ENCODE results near the gene RRN3.

DNA sequence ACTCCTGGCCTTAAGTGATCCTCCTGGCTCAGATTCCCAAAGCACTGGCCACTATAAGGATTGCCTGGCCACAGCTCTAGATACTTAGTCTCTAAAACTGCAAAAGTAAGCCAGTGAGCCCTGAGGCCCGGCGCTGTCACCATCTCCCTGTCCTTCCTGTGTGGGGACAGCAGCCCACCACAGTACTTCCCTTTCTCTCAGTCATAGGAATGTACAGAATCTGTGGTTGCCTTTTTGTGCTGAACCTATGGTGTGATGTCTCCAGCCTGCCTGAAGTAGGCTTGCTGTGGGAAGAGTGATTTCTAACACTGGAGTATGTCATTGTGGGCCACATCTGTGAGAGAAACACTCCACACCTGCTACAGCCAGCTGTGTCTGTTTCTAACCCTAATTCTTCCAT, 62.9 kb downstream of the RRN3 start:
- TF ChIP-seq, protein P1, sequence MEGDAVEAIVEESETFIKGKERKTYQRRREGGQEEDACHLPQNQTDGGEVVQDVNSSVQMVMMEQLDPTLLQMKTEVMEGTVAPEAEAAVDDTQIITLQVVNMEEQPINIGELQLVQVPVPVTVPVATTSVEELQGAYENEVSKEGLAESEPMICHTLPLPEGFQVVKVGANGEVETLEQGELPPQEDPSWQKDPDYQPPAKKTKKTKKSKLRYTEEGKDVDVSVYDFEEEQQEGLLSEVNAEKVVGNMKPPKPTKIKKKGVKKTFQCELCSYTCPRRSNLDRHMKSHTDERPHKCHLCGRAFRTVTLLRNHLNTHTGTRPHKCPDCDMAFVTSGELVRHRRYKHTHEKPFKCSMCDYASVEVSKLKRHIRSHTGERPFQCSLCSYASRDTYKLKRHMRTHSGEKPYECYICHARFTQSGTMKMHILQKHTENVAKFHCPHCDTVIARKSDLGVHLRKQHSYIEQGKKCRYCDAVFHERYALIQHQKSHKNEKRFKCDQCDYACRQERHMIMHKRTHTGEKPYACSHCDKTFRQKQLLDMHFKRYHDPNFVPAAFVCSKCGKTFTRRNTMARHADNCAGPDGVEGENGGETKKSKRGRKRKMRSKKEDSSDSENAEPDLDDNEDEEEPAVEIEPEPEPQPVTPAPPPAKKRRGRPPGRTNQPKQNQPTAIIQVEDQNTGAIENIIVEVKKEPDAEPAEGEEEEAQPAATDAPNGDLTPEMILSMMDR (IDR thresholded peaks at IDR 0.05; ENCODE audit: insufficient read depth, low read depth, low read length): no peak
- no peak for TF ChIP-seq EZH2 (IDR thresholded peaks at IDR 0.05; ENCODE audit: insufficient read depth, low read length)
